Left cardiac atrium (tissue), 4 donors: ENCODE data around the gene AGMO. TPM values are rescaled to one million over a fixed set of nuclear protein-coding genes. Genes with fewer than 3 reads are reported as not detected.
A peak's percentile ranks its signal among the peaks of the same experiment; 100 is the strongest.

Experiments used
- ATAC-seq, 2 donors: fragments of 200-7000 bp; cut with Tn5 transposase; one replicate each; pipeline ENCODE4 v1.9.1; 2020; ENCODE audit warnings: mild to moderate bottlenecking in 2 of 2, moderate library complexity in 2 of 2
- DNase-seq: peaks from one replicate; pipeline ENCODE4 v3.0.0-alpha.2; 2020
- intact Hi-C, 2 donors: fragments of 100-400 bp; cut with DNase I; formaldehyde crosslinking; loops; one replicate each; pipeline versions ENCODE4 v1.14.1 to v1.15.1; 2022 to 2023
- total RNA-seq, 2 donors: library from RNA; stranded (reverse); fragmentation: NEBNext Ultra II Directional; extraction: Animal tissue kit (Norgen Biotek cat#: 25700); gene quantifications; one replicate each; pipeline ENCODE4 v1.2.1, GENCODE V29; 2021
- donor health status: DM: no; HTN: yes; CAD: no.
- donor health status: DM: no; HTN: yes; CAD: no; lungs with severe emphysema.
- donor health status: DM: yes; HTN: yes; CAD: no.
- donor health status: Dilated cardiomyopathy.

Gene AGMO
- total RNA-seq, 2 donors from 2014 or later, result 0.55 to 0.62 TPM

GRCh38 chr7:15352421-15353206 lies 209.2 kb downstream of the AGMO start:
- ATAC-seq (no peak), DNase-seq (no peak)
- intact Hi-C loops, result no loop called here

DNA sequence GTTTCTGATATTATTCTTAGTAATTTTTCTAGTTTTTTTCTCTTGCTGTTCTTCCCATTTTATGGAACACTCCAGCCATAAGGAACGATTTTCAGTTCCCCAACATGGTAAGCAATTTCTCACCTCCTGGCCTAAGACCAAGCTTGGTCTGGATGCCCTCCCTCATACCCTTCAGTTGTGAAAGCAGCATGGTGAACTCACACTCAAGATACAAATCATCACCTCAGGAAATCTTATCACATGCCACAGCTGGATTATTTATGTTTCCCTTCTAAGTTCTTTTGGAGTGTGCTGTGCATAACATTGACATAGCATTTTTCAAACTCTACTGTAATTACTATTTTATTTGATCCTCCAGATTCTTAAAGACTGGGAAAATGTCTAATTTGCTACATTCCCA lies 216.6 kb downstream of the AGMO start:
- intact Hi-C loops, result no loop called here
- no peak for DNase-seq
- ATAC-seq, result no peak

- ATAC-seq, result no peak
- intact Hi-C loops, result no loop called here
Measured at GRCh38 chr7:15341817-15342216, 220.0 kb downstream of the AGMO start.

GRCh38 chr7:15336146-15336545 lies 225.7 kb downstream of the AGMO start:
- intact Hi-C loops, result no loop called here
- ATAC-seq (no peak), DNase-seq (no peak)

More at GRCh38 chr7:15341817-15342216, 220.0 kb downstream of the AGMO start:
- DNase-seq, result no peak

DNA sequence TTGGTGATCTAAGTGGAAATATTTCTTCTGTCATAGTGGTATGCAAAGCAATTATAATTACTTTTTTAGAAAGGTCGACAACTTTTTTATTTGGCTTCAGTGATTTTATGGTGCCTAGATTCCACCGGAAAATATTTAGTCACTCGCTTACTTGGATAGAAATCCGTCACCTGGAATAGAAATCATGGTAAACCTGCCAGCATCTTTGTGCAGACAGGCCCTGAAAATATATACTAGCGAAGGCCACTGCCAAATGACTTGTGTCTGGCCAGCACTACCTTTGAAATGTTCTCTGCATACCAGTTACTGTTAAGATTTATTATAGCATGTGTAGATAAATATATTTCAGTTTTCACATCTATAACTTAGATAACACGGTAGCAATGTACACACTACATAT lies 226.4 kb downstream of the AGMO start:
- DNase-seq (no peak), ATAC-seq (no peak)
- intact Hi-C loops, result no loop called here

GRCh38 chr7:15334536-15335263 lies 227.1 kb downstream of the AGMO start:
- ATAC-seq (no peak), DNase-seq (no peak)
- intact Hi-C loops, result no loop called here

DNA sequence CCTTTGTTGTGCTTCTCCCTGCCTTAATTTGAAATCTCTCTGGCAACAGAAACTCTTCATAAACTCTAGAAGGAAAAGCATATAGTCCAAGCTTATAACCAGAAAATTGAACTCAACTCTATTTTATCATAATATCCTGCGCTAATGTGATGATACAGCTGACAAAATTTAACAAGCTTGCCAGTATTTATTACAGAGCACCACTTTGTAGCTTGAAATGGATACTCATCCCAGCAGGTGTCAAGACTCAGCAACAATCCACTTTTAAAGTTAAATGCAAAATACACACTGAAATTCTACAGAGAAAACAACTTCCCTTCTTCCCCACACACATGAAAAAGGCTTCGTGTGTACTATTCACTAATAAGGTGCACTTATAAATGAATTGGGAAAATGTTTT lies 228.9 kb downstream of the AGMO start:
- DNase-seq (no peak), ATAC-seq (no peak)
- intact Hi-C loops, result no loop called here

DNA sequence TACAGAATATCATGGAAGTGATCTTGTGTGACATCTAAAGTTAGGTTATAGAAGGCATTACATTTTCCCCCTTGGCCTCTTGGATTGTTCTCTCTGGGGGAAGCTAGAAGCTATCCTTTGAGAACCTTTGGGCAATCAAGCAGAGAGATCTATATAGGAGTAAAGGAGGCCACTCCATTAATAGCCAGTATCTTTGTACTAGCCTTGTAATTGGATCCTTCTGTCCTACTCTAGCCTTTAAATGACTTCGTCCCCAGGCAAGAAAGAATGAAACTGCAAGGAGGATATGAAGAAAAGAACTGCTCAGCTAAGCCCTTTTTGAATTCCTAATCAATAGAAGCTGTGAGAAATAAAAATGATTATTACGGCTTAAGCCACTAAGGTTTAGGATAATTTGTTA lies 230.9 kb downstream of the AGMO start:
- intact Hi-C loops, result no loop called here
- no peak for DNase-seq
- ATAC-seq, result no peak

- ATAC-seq (no peak), DNase-seq (no peak)
- intact Hi-C loops, result loop anchor here (5.0 to 10.0 kb wide), 3 partner anchors 390 to 748 kb away; no protein-coding TSS in a partner anchor
Measured at GRCh38 chr7:15327001-15327400, 234.8 kb downstream of the AGMO start.

- ATAC-seq (no peak), DNase-seq (no peak)
- intact Hi-C loops, result loop anchor here (5.0 to 10.0 kb wide), 3 partner anchors 391 to 749 kb away; no protein-coding TSS in a partner anchor
Measured at GRCh38 chr7:15326044-15326644, 235.7 kb downstream of the AGMO start.

DNA sequence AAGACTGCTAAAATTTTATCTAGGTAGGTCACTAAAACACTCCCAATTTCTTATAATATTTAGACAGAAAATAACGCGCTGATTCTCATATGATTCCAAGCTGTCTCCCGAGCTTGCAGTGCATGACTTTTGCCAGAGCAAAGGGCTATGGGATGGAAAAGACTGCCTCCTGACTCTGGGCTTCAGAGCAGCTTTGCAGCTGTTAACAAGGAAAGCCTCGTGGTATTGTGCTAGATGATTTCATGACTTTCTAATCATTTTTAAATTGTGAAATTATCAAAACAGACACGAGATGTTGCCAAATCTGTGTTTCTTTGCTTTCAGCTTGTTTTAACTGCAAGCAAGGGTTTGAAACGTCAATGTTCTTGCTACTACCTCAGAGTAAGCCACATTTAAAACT lies 238.3 kb downstream of the AGMO start:
- intact Hi-C loops, result loop anchor here in 1 of 2 donors (10.0 kb wide), 1 partner anchor 751 kb away; no protein-coding TSS in a partner anchor
- peak; percentile 54 to 70 for ATAC-seq
- DNase-seq, result no peak

GRCh38 chr7:15317215-15317614 lies 244.6 kb downstream of the AGMO start:
- ATAC-seq, result no peak
- DNase-seq, result no peak
- intact Hi-C loops, result no loop called here

- DNase-seq (no peak), ATAC-seq (no peak)
- intact Hi-C loops, result no loop called here
Measured at GRCh38 chr7:15315678-15316077, 246.1 kb downstream of the AGMO start.

- no peak for ATAC-seq
- intact Hi-C loops, result no loop called here
- DNase-seq, result no peak
Measured at GRCh38 chr7:15314922-15315321, 246.9 kb downstream of the AGMO start.

- intact Hi-C loops, result no loop called here
- peak in 1 of 2 donors; percentile 29 for ATAC-seq
- DNase-seq, result no peak
Measured at GRCh38 chr7:15313361-15313760, 248.5 kb downstream of the AGMO start.

GRCh38 chr7:15309872-15310271 lies 251.9 kb downstream of the AGMO start:
- intact Hi-C loops, result no loop called here

DNA sequence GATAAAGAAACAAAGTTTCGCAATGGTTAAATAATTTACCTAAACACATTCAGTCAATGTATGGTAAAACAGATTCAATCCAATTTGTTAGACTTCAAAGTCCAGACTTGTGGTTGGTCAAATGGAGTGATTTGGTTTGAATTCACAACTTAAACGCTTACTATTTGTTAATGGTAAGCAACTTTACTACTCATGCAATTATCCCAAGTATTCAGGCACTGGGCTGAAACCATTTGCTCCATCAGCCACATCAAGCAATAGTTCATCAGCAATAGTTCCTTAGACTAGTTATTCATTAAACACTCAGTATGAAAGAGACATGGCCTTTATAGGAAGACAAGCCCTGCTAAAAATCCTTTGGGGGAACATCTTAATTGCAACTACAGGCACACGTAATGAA lies 253.0 kb downstream of the AGMO start:
- ATAC-seq, result no peak
- DNase-seq, result no peak
- intact Hi-C loops, result no loop called here

More at GRCh38 chr7:15309872-15310271, 251.9 kb downstream of the AGMO start:
- DNase-seq (no peak), ATAC-seq (no peak)

DNA sequence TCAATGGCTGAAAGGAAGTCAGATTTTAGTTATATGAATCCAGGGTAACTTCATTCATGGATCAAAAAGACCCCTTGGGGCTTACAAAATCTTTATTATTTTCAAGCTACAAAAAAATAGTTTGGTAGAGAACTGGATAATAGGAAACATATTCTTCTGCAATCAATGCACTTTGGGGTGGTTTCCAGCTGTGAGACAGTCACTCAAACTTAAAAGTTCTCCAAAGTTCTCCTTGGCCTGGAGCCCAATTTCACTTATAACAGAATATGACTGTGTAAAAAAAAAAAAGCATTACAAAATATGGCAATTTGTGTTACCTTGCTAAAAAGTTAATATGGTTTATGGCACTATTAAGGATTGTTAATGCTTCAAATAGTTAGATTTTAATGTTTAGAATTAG lies 255.5 kb downstream of the AGMO start:
- ATAC-seq (no peak), DNase-seq (no peak)
- intact Hi-C loops, result no loop called here

DNA sequence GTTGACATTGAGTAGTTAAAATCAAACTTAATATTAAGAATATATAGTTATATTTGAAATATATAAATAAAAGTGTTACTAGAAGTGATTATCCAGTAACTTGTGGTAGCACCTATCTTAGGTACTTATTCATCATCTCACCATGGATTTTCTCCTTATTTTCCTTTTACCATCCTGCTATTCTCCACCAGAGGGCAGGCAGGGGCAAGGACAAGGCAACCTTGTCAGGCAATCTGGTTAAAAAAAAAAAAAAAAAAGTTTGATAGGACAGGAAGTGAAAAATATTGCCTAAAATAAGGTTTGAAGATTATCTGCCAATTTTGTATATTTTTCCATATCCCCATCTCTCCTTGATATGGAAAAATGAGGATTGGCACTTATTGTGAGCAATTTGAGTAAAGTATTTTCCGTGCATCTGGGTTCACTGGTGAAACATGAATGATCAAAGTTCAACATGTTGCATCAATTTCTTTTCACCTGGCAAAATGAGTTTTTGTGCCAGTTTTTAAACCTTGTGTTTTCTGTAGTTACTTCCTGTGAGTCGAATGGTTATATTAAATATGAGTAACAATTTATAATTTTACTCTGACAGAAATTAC lies 256.7 kb downstream of the AGMO start:
- intact Hi-C loops, result no loop called here
- DNase-seq, result peak; percentile 38
- ATAC-seq, result no peak

- ATAC-seq, result no peak
- intact Hi-C loops, result loop anchor here in 1 of 2 donors (5.0 kb wide), 1 partner anchor 769 kb away; no protein-coding TSS in a partner anchor
- DNase-seq, result no peak
Measured at GRCh38 chr7:15303357-15303756, 258.5 kb downstream of the AGMO start.
